ENCODE results near the gene CFAP54. TPM values are rescaled to one million over a fixed set of nuclear protein-coding genes. Genes with fewer than 3 reads are reported as not detected.
"Not testable (repeated sequence)": the region's sequence is repeated elsewhere in the genome, so short reads cannot be mapped to it uniquely, and the experiment has no call there.

The CFAP54 gene
- total RNA-seq, 4 donors from 2014 or later, result 2.1 to 4.7 (median 3.6) TPM

DNA sequence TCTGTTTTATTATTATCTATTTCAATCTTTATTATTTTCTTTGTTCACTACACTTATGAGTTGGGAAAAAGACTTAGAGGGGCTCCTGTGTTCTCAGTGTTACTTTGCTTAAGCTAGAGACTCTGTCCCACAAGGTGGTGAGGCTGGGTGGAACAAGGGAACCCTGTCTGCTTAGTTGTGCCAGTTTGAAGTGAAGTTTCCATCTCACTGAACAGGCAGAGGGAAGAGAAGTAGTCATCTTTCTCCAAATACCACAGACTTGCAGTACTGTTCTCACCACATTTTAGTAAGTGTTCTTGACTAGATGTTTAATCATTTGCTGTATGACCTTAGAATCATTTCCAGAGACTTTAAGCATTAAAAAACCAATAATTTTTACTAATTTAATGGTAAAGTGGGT lies 222.0 kb downstream of the CFAP54 start:
- no peak for ATAC-seq
- no peaks in the 10 kb centered on the region for H3K36me3 ChIP-seq
- H3K27me3 ChIP-seq, result no peaks in the 10 kb centered on the region
- no peaks in the 10 kb centered on the region for H3K4me1 ChIP-seq
- TF ChIP-seq POLR2AphosphoS5 (IDR thresholded peaks at IDR 0.05) (no peak), EP300 (IDR thresholded peaks at IDR 0.05) (no peak), POLR2A (IDR thresholded peaks at IDR 0.05) (no peak), CTCF (IDR thresholded peaks at IDR 0.05) (no peak)
- H3K27ac ChIP-seq, result no peak overlapping the region
- no peaks in the 10 kb centered on the region for H3K9me3 ChIP-seq
- H3K4me3 ChIP-seq, result no peak overlapping the region

DNA sequence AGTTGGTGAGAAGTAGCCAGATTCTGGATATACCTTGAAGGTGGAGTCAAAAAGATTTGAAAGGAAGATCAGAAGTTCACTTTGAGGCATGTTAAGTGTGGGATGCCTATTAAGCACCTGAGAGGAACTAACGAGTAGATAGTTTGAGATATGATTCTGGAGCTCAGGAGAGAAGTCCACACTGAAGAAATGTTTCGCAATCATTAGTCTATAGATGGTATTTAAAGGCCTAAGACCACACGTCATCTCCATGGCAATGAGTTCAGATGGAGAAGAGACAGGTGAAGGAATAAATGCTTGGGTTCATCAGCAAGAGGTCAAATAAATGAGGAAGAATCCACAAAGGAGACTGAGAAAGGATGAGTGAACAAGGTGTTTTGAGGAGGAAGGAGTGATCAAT lies 224.8 kb downstream of the CFAP54 start:
- no peak overlapping the region for H3K4me3 ChIP-seq
- 88 to 93% methylated on average over 3 of the region's 3 CpGs for WGBS, 2 donors (ENCODE audit: low coverage in 1 of 2)
- H3K9me3 ChIP-seq, result no peaks in the 10 kb centered on the region
- no peak overlapping the region for H3K27ac ChIP-seq
- no peak for TF ChIP-seq CTCF (IDR thresholded peaks at IDR 0.05)
- no peak for TF ChIP-seq POLR2A (IDR thresholded peaks at IDR 0.05)
- no peak for TF ChIP-seq EP300 (IDR thresholded peaks at IDR 0.05)
- no peak for TF ChIP-seq POLR2AphosphoS5 (IDR thresholded peaks at IDR 0.05)
- H3K4me1 ChIP-seq, result no peaks in the 10 kb centered on the region
- no peaks in the 10 kb centered on the region for H3K27me3 ChIP-seq
- no peak for ATAC-seq
- H3K36me3 ChIP-seq, result no peaks in the 10 kb centered on the region

DNA sequence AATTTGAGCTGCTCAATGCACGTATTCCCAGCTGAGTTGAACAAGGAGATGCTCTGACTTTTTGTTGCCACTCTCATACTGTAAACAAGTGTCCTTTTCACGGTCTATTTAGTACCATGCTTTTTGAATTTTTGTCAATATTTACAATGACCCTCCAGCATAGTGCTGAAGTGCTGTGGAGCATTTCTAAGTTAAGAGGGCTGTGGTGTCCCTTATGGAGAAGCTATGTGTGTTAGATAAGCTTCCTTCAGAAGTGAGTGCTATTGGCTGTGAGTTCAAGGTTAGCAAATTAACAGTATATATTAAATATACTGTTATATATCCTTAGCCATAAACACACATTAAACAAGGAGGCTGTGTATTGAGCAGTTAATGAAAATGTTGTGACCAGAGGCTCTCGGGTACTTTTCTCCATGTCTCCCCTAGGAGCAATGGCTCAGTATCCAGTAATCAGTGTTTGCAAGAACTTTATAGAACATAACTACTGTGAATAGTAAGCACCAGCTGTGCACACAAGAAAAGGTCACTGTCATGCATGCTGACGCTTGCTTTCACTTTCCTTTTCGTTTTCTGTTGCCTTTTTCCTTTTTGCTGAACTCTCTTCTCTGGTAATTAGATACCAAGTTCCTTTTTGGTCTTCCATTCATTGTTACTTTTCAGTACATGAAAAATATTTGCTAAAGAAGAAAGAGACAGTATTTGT lies 230.4 kb downstream of the CFAP54 start:
- no peak for TF ChIP-seq EP300 (IDR thresholded peaks at IDR 0.05)
- TF ChIP-seq POLR2AphosphoS5 (IDR thresholded peaks at IDR 0.05), result no peak
- TF ChIP-seq POLR2A (IDR thresholded peaks at IDR 0.05), result no peak
- no peak for TF ChIP-seq CTCF (IDR thresholded peaks at IDR 0.05)
- H3K27ac ChIP-seq, result no peak overlapping the region
- no peak for ATAC-seq
- no peaks in the 10 kb centered on the region for H3K36me3 ChIP-seq
- H3K9me3 ChIP-seq, result no peaks in the 10 kb centered on the region
- peak overlapping the region; percentile 23 to 41 for H3K4me3 ChIP-seq
- H3K27me3 ChIP-seq, result no peaks in the 10 kb centered on the region
- WGBS, 2 donors (ENCODE audit: low coverage in 1 of 2), result 44 to 55% methylated on average over 5 of the region's 5 CpGs
- H3K4me1 ChIP-seq, result no peaks in the 10 kb centered on the region

- H3K4me1 ChIP-seq, result no peaks in the 10 kb centered on the region
- no peak overlapping the region for H3K27ac ChIP-seq
- peak overlapping the region; percentile 23 to 41 for H3K4me3 ChIP-seq
- no peaks in the 10 kb centered on the region for H3K36me3 ChIP-seq
- peak; percentile 16 for ATAC-seq
- H3K27me3 ChIP-seq, result no peaks in the 10 kb centered on the region
- no peaks in the 10 kb centered on the region for H3K9me3 ChIP-seq
- WGBS, 2 donors (ENCODE audit: low coverage in 1 of 2), result 51% methylated on average over 9 of the region's 9 CpGs; no CpG with 5 or more reads in 1 of the 2 donors
- TF ChIP-seq EP300 (IDR thresholded peaks at IDR 0.05), result no peak
- no peak for TF ChIP-seq POLR2A (IDR thresholded peaks at IDR 0.05)
Measured at GRCh38 chr12:96720363-96720705, 231.0 kb downstream of the CFAP54 start.

- H3K9me3 ChIP-seq, H3K4me3 ChIP-seq, H3K27ac ChIP-seq, ATAC-seq, H3K27me3 ChIP-seq, H3K4me1 ChIP-seq, H3K36me3 ChIP-seq: not testable (repeated sequence)
- 91 to 100% methylated on average over 1 to 7 of the region's 23 CpGs for whole genome bisulfite sequencing, 2 donors (ENCODE audit: low coverage in 1 of 2)
Measured at GRCh38 chr12:96729466-96729865, 240.1 kb downstream of the CFAP54 start.

DNA sequence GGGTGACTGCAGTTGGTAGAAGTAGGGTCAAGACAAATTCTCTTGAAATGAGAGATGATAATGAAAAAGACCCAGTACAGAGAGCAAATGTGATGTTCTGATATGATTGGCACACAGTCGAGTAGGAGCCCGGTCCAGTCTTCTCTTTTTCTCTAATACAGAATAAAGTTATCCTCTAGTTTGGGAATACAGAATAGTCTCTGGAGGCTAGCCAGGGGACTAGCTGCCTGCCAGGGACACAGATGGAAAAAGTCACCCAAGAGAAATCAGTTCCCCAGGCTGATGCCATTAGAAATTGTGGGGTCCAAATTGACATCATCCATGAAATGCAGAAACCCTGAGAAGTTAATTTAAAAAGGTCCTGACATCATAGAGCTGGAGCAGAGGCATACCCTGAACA lies 240.5 kb downstream of the CFAP54 start:
- no peaks in the 10 kb centered on the region for H3K27me3 ChIP-seq
- no peak for ATAC-seq
- WGBS, 2 donors (ENCODE audit: low coverage in 1 of 2), result 40 to 57% methylated on average over 2 of the region's 2 CpGs
- TF ChIP-seq POLR2AphosphoS5 (IDR thresholded peaks at IDR 0.05) (no peak), POLR2A (IDR thresholded peaks at IDR 0.05) (no peak), EP300 (IDR thresholded peaks at IDR 0.05) (no peak), CTCF (IDR thresholded peaks at IDR 0.05) (no peak)
- H3K4me1 ChIP-seq, result no peaks in the 10 kb centered on the region
- no peaks in the 10 kb centered on the region for H3K9me3 ChIP-seq
- H3K4me3 ChIP-seq, result no peak overlapping the region
- H3K36me3 ChIP-seq, result no peaks in the 10 kb centered on the region
- H3K27ac ChIP-seq, result no peak overlapping the region
